WI38 (cell line): Measurements from ENCODE around the gene MCRIP1.

Experiments
- H3K4me3 ChIP-seq: 2 replicates; pipeline ENCODE4 v1.5.1; 2011; ENCODE audit warnings: low read depth, mild to moderate bottlenecking, control low read depth, low read length
- TF ChIP-seq, protein P1 (sequence below): IDR thresholded peaks from 2 replicates; pipeline ENCODE4 v1.5.1; 2012; ENCODE audit warnings: low read depth, mild to moderate bottlenecking, control low read depth, low read length

The MCRIP1 gene

GRCh38 chr17:81822312-81822637 lies 10.8 kb downstream of the MCRIP1 start:
- H3K4me3 ChIP-seq: no peak overlapping the region
- TF ChIP-seq, protein P1, sequence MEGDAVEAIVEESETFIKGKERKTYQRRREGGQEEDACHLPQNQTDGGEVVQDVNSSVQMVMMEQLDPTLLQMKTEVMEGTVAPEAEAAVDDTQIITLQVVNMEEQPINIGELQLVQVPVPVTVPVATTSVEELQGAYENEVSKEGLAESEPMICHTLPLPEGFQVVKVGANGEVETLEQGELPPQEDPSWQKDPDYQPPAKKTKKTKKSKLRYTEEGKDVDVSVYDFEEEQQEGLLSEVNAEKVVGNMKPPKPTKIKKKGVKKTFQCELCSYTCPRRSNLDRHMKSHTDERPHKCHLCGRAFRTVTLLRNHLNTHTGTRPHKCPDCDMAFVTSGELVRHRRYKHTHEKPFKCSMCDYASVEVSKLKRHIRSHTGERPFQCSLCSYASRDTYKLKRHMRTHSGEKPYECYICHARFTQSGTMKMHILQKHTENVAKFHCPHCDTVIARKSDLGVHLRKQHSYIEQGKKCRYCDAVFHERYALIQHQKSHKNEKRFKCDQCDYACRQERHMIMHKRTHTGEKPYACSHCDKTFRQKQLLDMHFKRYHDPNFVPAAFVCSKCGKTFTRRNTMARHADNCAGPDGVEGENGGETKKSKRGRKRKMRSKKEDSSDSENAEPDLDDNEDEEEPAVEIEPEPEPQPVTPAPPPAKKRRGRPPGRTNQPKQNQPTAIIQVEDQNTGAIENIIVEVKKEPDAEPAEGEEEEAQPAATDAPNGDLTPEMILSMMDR: no peak

DNA sequence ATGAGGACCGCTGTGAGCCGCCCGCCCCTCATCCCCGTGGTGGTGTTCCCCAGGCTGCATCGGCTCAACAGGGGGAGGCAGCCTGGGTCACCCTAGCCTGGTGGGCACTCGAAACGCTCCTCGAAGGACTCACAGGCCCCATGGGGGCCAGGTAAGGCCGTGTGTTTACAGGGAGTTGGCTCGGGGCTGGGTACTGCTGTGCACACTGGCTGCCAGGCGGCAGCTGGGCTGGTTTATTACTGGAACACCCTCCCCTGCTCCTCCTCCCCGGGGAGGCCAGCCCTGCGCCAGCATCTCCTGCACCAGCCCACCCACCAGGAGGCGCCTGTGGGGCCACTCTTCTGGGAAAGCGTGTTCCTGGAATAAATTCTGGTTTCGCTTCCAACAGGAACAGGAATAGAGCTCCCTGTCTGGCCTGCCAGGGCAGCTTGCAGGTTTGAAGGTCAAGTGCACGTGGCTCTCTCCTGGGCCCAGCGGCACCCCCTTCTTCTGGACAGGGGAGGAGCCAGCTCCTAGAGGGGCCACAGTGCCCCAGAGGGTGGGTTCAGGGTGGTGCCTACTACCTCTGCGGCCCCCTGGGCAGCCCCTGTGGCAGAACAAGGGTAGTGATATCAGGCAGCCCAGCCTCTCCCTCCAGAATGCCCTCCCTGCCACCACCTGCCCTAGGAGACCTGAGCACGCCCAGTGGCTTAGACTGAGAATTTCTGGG lies 11.3 kb downstream of the MCRIP1 start:
- H3K4me3 ChIP-seq: no peak overlapping the region
- TF ChIP-seq, protein P1: peak; percentile 55

GRCh38 chr17:81821147-81821546 lies 11.9 kb downstream of the MCRIP1 start:
- no peak overlapping the region for H3K4me3 ChIP-seq
- TF ChIP-seq, protein P1: no peak

- TF ChIP-seq, protein P1: no peak
- H3K4me3 ChIP-seq: no peak overlapping the region
Observed at GRCh38 chr17:81819708-81820107, 13.4 kb downstream of the MCRIP1 start.

GRCh38 chr17:81817758-81818147 lies 15.3 kb downstream of the MCRIP1 start:
- TF ChIP-seq, protein P1: no peak
- no peak overlapping the region for H3K4me3 ChIP-seq

DNA sequence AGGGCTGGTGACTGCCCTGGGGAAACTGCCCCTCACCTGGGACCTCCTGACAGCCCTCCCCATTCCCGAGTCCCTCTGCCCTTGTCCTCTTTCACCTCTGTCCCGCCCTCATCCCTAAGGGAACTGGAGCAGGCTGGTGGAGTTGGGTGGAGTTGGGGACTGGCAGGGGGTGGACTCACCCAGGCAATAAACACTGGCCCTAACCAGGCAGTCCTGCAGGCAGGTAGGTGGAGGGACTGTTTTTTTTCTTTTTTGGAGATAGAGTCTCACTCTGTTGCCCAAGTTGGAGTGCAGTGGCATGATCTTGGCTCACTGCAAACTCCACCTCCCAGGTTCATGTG lies 17.5 kb downstream of the MCRIP1 start:
- no peak overlapping the region for H3K4me3 ChIP-seq
- TF ChIP-seq, protein P1: no peak

DNA sequence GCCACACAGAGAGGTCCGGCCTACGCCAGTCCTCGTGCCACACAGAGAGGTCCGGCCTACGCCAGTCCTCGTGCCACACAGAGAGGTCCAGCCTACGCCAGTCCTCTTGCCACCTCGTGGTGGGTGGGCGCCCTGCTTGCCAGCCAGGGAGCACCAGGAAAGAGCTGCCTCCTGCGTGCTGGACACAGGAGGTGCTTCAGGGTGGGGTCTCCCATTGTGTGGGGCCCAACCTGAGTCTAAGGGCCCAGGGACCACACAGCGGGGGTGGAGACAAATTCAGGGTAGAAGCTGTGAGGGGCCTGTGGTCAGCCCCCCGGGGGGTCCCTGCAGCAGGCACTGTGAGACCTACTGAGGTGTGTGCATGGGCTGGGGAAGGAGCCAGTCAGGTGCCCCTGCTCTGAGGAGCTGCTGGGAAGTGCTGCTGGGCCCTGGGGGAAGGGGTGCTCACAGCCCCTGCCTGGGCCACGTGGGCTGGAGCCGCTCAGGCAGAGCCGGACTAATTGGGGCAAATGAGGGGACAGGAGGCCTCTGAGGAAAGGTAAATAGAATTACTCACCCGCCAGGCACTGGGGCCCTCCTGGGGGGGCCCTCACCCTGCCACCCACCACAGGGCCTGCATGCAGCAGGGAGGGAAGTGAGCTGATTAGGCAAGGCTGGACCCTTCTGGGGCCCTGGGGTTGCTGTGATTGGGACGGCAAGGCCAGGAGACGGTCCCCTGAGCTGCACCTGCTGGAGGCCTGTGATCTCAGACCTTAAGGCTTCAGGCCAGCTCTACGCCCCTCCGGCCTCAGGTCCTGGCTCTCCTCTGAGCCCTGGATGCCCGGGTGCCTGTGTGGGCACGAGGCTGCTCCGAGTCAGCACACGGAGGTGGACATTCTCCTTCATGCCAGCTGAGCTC lies 18.1 kb downstream of the MCRIP1 start:
- TF ChIP-seq, protein P1: no peak
- H3K4me3 ChIP-seq: no peak overlapping the region
